BE2C (cell line): Measurements from ENCODE around the gene IL19.

Experiments
- DNase-seq: peaks from one replicate; pipeline ENCODE4 v3.0.0-alpha.2; 2020
- H3K27me3 ChIP-seq: fragments of 250-450 bp; sonication (Bioruptor Pico); 2 replicates; pipeline ENCODE4 v1.5.1; 2020; ENCODE audit warnings: mild to moderate bottlenecking
- H3K36me3 ChIP-seq: fragments of 250-450 bp; sonication (Bioruptor Pico); 2 replicates; pipeline ENCODE4 v1.5.1; 2020; ENCODE audit warnings: mild to moderate bottlenecking
- H3K4me1 ChIP-seq: fragments of 250-450 bp; sonication (Bioruptor Pico); 2 replicates; pipeline ENCODE4 v1.5.1; 2020
- H3K4me3 ChIP-seq: 2 replicates; pipeline ENCODE4 v1.5.1; 2011; ENCODE audit warnings: low read depth, low read length
- H3K9me3 ChIP-seq: fragments of 250-450 bp; sonication (Bioruptor Pico); 2 replicates; pipeline ENCODE4 v1.5.1; 2020
- CTCF ChIP-seq: IDR thresholded peaks from 2 replicates; pipeline ENCODE4 v1.5.1; 2012; ENCODE audit warnings: mild to moderate bottlenecking, low read depth, low read length

Gene IL19

GRCh38 chr1:206732992-206733391 is 37.6 kb upstream of the IL19 start:
- Histone ChIP-seq H3K4me3 (no peak overlapping the region), H3K36me3 (peaks cover 6% of the 10 kb centered on the region), H3K9me3 (no peaks in the 10 kb centered on the region), H3K27me3 (no peaks in the 10 kb centered on the region), H3K4me1 (peaks cover 4% of the 10 kb centered on the region)
- DNase-seq = no peak
- no peak for TF ChIP-seq CTCF

DNA sequence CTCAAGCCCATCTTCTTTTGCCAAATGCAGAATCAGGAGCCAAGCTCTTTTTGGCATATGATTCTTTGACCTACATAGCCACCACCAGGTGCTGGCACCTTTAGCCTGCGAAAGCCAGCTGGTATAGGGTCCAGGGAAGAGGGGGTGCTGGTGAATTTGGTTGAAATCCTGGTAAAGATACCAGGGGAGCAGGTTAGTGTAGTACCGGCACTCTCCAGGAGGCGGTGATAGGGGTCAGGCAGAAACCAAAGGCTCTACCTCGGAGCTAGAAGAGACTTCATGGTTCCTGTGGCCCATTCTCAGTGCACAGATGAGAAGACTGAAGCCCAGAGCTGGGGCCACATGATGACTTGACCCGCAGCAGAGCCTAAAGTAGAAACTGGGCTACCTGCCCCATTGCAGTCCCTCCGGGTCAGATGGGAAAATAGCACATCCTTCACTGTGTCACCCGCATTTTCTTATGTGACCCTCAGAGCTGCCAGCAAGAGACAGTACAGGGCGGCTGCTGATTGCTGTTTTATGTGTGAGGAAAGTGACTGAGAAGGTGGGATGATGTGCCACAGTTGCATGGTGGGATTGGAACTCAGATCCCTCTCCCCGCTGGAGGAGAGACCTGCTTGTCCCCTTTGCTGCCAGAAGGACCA is 36.0 kb upstream of the IL19 start:
- Histone ChIP-seq H3K4me3 (no peak overlapping the region), H3K36me3 (peaks cover 2% of the 10 kb centered on the region), H3K4me1 (peaks cover 4% of the 10 kb centered on the region), H3K9me3 (no peaks in the 10 kb centered on the region), H3K27me3 (no peaks in the 10 kb centered on the region)
- peak; percentile 79 for DNase-seq
- TF ChIP-seq CTCF = peak; percentile 90

- no peak overlapping the region for H3K4me3 ChIP-seq
- no peaks in the 10 kb centered on the region for H3K9me3 ChIP-seq
- H3K27me3 ChIP-seq = no peaks in the 10 kb centered on the region
- DNase-seq = no peak
- no peaks in the 10 kb centered on the region; the same call in none of the 2 replicates for H3K36me3 ChIP-seq
- TF ChIP-seq CTCF = no peak
- peaks cover 4% of the 10 kb centered on the region for H3K4me1 ChIP-seq
These were observed 35.0 kb upstream of the IL19 start for GRCh38 chr1:206735553-206736031.

GRCh38 chr1:206736878-206737728 is 33.5 kb upstream of the IL19 start:
- no peak overlapping the region for H3K4me3 ChIP-seq
- H3K27me3 ChIP-seq = no peaks in the 10 kb centered on the region
- TF ChIP-seq CTCF = no peak
- H3K4me1 ChIP-seq = peaks cover 4% of the 10 kb centered on the region
- no peaks in the 10 kb centered on the region for H3K36me3 ChIP-seq
- DNase-seq = no peak
- H3K9me3 ChIP-seq = no peaks in the 10 kb centered on the region

DNA sequence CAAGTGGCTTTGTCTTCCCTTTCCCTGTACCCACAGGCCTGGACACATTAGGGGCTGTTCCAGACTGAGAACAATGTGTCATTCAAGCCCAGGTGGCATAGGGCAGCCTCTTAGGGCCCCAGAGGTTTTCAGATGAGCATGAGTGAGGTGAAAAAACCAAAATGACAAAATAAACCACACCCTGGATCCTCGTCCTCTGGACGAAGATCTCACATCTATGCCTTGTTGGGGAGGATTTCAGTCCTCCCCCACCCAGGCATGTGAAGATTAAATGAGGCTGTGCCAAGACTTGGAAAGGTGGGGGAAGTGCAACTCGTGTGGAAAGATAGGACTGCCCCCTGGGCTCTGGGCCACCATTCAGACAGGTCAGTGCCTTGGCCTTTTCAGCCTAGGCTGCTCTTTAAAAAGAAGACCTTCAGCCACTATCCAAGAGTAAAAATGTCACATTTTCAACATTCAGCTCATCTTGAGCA is 32.8 kb upstream of the IL19 start:
- H3K4me3 ChIP-seq = no peak overlapping the region
- H3K36me3 ChIP-seq = no peaks in the 10 kb centered on the region
- no peak for TF ChIP-seq CTCF
- no peaks in the 10 kb centered on the region for H3K9me3 ChIP-seq
- no peaks in the 10 kb centered on the region for H3K27me3 ChIP-seq
- peaks cover 4% of the 10 kb centered on the region for H3K4me1 ChIP-seq
- DNase-seq = no peak
